ENCODE data around the gene ZNF638. TPM values are rescaled to one million over a fixed set of nuclear protein-coding genes. Genes with fewer than 3 reads are reported as not detected.

Gene ZNF638
- total RNA-seq, 4 donors from 2014 or later: 191 to 233 (median 215) TPM

DNA sequence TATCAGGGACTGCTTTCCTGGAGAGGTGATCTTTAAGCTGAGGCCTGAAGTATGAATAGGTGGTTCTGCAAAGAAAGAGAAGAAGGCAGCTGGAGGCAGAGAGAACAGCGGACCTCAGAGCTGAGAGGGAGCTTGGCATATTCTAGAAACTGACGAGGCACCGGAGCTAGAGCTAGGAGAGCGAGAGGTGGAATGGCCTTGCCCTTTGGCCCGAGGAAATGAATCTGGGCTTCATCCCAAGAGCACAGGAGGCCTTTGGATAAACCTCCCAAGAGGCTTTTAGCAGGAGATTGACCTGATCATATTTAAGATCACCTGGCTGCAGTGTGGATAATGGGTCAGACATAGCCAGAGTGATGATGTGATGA lies 129.7 kb downstream of the ZNF638 start:
- TF ChIP-seq CTCF (IDR thresholded peaks at IDR 0.05; ENCODE audit: low read depth): no peak

GRCh38 chr2:71462056-71462605 lies 130.5 kb downstream of the ZNF638 start:
- no peak for TF ChIP-seq CTCF (IDR thresholded peaks at IDR 0.05; ENCODE audit: low read depth)

DNA sequence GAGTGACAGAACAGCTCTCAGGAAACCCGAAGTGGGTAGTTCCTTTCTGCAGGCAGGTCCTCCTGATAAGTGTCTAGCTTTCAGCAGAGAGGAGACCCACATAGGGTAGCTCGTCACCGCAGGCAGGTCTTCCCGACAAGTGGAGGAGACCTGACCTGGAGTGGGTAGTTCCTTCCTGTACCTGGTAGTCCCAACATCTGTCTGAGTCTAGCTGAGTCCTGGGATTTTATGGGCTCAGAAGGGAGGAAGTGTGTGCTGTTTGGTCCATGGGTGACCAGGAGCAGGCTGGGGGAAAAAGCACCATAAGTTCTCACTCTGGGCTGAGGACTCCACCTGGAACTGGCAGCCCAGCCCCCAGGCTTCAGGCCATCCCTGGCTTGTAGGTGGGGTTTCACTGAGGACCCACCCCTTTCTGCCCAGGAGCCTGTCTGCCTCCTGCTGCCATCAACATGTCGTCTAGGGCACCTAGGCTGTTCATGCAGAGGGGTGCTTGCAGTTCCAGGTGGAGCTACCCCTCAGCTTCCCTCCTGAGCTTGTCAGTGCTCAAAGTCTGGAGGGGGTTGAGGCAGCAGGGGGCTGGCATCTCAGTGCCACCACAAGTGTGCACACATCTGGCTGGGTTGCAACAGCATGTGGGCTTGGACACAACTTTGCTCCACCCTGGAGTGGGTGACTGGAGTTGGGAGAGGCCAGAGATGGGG lies 131.2 kb downstream of the ZNF638 start:
- no peak for TF ChIP-seq CTCF (IDR thresholded peaks at IDR 0.05; ENCODE audit: low read depth)

DNA sequence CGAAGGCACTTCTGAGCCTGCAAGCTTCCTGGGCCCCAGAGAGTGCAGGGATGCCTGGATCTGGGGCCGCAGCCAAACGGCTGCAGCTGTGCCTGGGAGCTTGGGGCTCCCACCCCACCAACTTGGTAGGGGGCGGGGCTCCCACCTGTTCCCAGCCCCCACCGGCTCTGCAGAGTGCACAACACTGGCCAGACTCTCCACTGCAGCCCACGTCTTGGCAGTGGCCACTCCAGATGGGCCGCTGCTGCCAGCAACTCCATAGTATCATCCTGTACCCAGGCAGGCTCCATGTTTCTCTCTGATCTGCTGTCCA lies 131.7 kb downstream of the ZNF638 start:
- TF ChIP-seq CTCF (IDR thresholded peaks at IDR 0.05; ENCODE audit: low read depth): no peak

- no peak for TF ChIP-seq CTCF (IDR thresholded peaks at IDR 0.05; ENCODE audit: low read depth)
These were observed 132.8 kb downstream of the ZNF638 start for GRCh38 chr2:71464389-71464788.

- no peak for TF ChIP-seq CTCF (IDR thresholded peaks at IDR 0.05; ENCODE audit: low read depth)
These were observed 133.8 kb downstream of the ZNF638 start for GRCh38 chr2:71465356-71465755.

DNA sequence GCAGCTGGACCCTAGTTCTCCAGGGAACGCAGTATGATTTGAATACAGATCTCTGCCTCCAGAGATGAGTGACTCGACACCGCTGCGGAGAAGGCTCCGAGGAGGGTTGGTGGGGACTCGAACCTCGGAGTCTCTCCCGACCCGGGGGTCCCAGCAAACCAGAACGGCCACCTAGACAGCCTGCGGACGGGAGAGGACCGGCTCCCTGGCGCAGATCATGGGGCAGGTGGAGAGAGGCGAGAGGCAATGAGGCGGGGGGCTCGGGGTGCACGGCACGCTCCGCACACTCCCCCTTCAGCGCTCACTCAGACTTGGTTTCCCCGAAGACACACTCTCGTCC lies 134.3 kb downstream of the ZNF638 start:
- TF ChIP-seq CTCF (IDR thresholded peaks at IDR 0.05; ENCODE audit: low read depth): no peak

Measured in subcutaneous adipose tissue (tissue), 4 donors.